ENCODE measurements around the gene ENDOU. TPM values are rescaled to one million over a fixed set of nuclear protein-coding genes. Genes with fewer than 3 reads are reported as not detected.

The ENDOU gene
- total and polyA plus RNA-seq, 4 donors, result 0.07 to 0.45 (median 0.31) TPM; not detected in 1

- no peaks in the 10 kb centered on the region for H3K36me3 ChIP-seq (ENCODE audit: control insufficient read depth in 4 of 4, insufficient read depth in 4 of 4, low read length in 4 of 4)
- WGBS, 2 donors, result 94 to 98% methylated on average over 6 of the region's 6 CpGs
- no peak for DNase-seq
- no peak overlapping the region for H3K9ac ChIP-seq (ENCODE audit: insufficient read depth in 1 of 2, low read length in 2 of 2)
- H3K27ac ChIP-seq (ENCODE audit: low read depth in 1 of 2, low read length in 1 of 2), result no peak overlapping the region
- no peaks in the 10 kb centered on the region for H3K27me3 ChIP-seq (ENCODE audit: control insufficient read depth in 3 of 3, insufficient read depth in 3 of 3, low read length in 2 of 3)
- TF ChIP-seq CTCF (IDR thresholded peaks at IDR 0.05; ENCODE audit: control extremely low read depth, extremely low read depth), result no peak
- peaks cover 0 to 18% (median 10%) of the 10 kb centered on the region in 5 donors for H3K4me1 ChIP-seq (ENCODE audit: control insufficient read depth in 5 of 5, insufficient read depth in 5 of 5, low read length in 5 of 5)
- H3K4me3 ChIP-seq, result no peak overlapping the region
- ATAC-seq (ENCODE audit: insufficient read depth, low FRiP score), result no peak
- no peaks in the 10 kb centered on the region for H3K9me3 ChIP-seq (ENCODE audit: control insufficient read depth in 4 of 4, insufficient read depth in 3 of 4, low read length in 3 of 4)
Measured at GRCh38 chr12:47712171-47712570, 13.1 kb downstream of the ENDOU start.

GRCh38 chr12:47711448-47711847, 13.8 kb downstream of the ENDOU start:
- 89 to 91% methylated on average over 5 of the region's 5 CpGs for WGBS, 2 donors

DNA sequence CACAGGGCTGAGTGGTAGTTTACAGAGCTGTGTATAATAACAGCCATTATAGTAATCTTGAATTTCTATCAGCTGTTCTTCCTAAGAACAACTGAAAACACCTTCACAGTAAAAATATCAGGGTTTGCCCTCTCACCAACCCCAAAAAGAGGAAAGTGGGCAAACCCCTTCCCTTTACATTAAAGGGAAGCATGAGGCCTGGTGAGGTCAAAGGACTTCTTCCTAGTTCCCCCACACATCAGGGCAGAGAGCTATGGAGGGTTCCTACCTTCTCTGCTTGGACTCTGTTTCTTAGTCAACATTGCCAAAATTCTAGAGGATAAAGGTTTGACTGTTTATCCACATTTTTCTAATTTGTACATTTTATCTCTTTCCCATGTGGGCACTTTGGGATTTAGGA, 15.0 kb downstream of the ENDOU start:
- Histone ChIP-seq H3K9me3 (ENCODE audit: control insufficient read depth in 4 of 4, insufficient read depth in 3 of 4, low read length in 3 of 4) (no peaks in the 10 kb centered on the region), H3K4me3 (no peak overlapping the region), H3K4me1 (ENCODE audit: control insufficient read depth in 5 of 5, insufficient read depth in 5 of 5, low read length in 5 of 5) (peaks cover 0 to 19% (median 8%) of the 10 kb centered on the region in 5 donors), H3K9ac (ENCODE audit: insufficient read depth in 1 of 2, low read length in 2 of 2) (no peak overlapping the region), H3K36me3 (ENCODE audit: control insufficient read depth in 4 of 4, insufficient read depth in 4 of 4, low read length in 4 of 4) (no peaks in the 10 kb centered on the region), H3K27me3 (ENCODE audit: control insufficient read depth in 3 of 3, insufficient read depth in 3 of 3, low read length in 2 of 3) (no peaks in the 10 kb centered on the region), H3K27ac (ENCODE audit: low read depth in 1 of 2, low read length in 1 of 2) (no peak overlapping the region)
- no peak for DNase-seq
- no peak for TF ChIP-seq CTCF (IDR thresholded peaks at IDR 0.05; ENCODE audit: control extremely low read depth, extremely low read depth)
- ATAC-seq (ENCODE audit: insufficient read depth, low FRiP score), result no peak

More at GRCh38 chr12:47711448-47711847, 13.8 kb downstream of the ENDOU start:
- Histone ChIP-seq H3K9ac (ENCODE audit: insufficient read depth in 1 of 2, low read length in 2 of 2) (no peak overlapping the region), H3K36me3 (ENCODE audit: control insufficient read depth in 4 of 4, insufficient read depth in 4 of 4, low read length in 4 of 4) (no peaks in the 10 kb centered on the region), H3K27ac (ENCODE audit: low read depth in 1 of 2, low read length in 1 of 2) (no peak overlapping the region), H3K27me3 (ENCODE audit: control insufficient read depth in 3 of 3, insufficient read depth in 3 of 3, low read length in 2 of 3) (no peaks in the 10 kb centered on the region), H3K9me3 (ENCODE audit: control insufficient read depth in 4 of 4, insufficient read depth in 3 of 4, low read length in 3 of 4) (no peaks in the 10 kb centered on the region), H3K4me3 (no peak overlapping the region), H3K4me1 (ENCODE audit: control insufficient read depth in 5 of 5, insufficient read depth in 5 of 5, low read length in 5 of 5) (peaks cover 0 to 22% (median 14%) of the 10 kb centered on the region in 5 donors)
- ATAC-seq (ENCODE audit: insufficient read depth, low FRiP score), result no peak
- TF ChIP-seq CTCF (IDR thresholded peaks at IDR 0.05; ENCODE audit: control extremely low read depth, extremely low read depth), result no peak
- no peak for DNase-seq

- no peak for DNase-seq
- H3K27me3 ChIP-seq (ENCODE audit: control insufficient read depth in 3 of 3, insufficient read depth in 3 of 3, low read length in 2 of 3), result no peaks in the 10 kb centered on the region
- H3K9me3 ChIP-seq (ENCODE audit: control insufficient read depth in 4 of 4, insufficient read depth in 3 of 4, low read length in 3 of 4), result no peaks in the 10 kb centered on the region
- no peak for TF ChIP-seq CTCF (IDR thresholded peaks at IDR 0.05; ENCODE audit: control extremely low read depth, extremely low read depth)
- H3K4me3 ChIP-seq, result no peak overlapping the region
- ATAC-seq (ENCODE audit: insufficient read depth, low FRiP score), result no peak
- no peaks in the 10 kb centered on the region for H3K36me3 ChIP-seq (ENCODE audit: control insufficient read depth in 4 of 4, insufficient read depth in 4 of 4, low read length in 4 of 4)
- H3K27ac ChIP-seq (ENCODE audit: low read depth in 1 of 2, low read length in 1 of 2), result no peak overlapping the region
- H3K4me1 ChIP-seq (ENCODE audit: control insufficient read depth in 5 of 5, insufficient read depth in 5 of 5, low read length in 5 of 5), result peaks cover 0 to 22% (median 4%) of the 10 kb centered on the region in 5 donors
- 46 to 74% methylated on average over 2 of the region's 2 CpGs for WGBS, 2 donors
- no peak overlapping the region for H3K9ac ChIP-seq (ENCODE audit: insufficient read depth in 1 of 2, low read length in 2 of 2)
Measured at GRCh38 chr12:47709671-47710070, 15.6 kb downstream of the ENDOU start.

Measured in lung (tissue), 12 donors.